ENCODE data around the gene FILIP1L.

The FILIP1L gene

DNA sequence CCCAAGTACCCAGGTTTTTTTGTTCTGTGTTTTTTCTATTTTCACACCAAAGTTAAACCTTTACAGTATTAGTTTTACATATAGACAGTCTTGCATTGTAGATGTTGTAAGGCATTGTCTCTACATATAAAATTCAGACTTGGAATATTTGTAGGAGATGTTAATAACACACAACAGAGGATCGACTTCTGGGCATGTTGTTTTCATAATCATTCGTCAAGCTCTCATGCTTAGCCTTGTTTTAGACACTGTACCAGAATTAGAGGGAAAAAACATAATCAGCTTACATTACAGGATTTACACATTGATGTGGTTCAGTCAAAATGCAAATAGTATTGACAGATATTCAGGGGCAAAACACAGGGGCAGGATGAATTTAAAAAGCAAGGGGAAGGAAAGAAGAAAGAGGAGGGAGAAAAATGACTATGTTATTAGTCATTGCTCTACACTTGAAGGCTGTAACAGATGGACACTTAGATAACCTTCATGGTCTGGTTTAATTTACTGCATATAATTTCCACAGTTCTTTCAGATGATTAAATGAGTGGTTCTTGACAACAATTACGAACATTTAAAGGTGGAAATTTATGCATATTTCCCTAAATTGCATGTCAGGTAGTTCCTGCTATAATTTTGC, 289.2 kb downstream of the FILIP1L start:
- peak; percentile 50 for DNase-seq

DNA sequence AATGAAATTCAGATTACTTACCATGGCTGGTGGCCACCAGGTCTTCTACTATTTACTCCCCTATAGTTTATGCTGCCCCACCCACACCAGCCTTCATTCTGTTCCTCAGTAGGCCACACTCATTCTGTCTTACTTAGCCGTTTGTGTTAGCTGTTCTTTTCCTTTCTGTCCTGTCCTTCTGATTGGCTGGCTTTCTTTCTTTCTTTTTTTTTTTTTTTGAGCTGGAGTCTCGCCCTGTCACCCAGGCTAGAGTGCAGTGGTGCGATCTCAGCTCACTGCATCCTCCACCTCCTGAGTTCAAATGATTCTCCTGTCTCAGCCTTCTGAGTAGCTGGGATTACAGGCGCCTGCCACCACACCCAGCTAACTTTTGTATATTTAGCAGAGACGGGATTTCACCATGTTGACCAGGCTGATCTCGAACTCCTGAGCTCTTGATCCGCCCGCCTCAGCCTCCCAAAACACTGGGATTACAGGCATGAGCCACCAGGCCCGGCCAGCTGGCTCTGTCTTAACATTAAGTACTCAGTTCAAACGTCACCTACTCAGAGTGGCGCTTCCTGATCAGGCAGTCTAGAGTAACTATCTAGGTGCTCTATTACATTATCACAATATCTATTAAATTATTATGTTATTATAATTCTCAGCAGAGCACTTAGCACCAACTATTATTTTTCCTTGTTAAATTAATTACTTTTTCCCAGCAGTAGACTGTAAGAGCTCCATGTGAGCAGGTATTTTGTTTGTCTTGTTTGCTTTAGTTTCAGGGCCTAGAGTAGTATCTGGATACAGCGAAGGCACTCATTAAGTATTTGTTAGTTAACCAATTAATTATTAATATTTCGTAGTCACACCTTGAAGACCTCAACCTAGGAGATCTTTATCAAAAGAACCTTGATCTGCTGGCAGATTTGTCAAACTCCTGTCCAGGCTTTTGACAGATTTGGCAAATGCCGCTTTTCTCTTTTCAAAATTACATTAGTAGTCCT, 290.3 kb downstream of the FILIP1L start:
- no peak for DNase-seq

DNA sequence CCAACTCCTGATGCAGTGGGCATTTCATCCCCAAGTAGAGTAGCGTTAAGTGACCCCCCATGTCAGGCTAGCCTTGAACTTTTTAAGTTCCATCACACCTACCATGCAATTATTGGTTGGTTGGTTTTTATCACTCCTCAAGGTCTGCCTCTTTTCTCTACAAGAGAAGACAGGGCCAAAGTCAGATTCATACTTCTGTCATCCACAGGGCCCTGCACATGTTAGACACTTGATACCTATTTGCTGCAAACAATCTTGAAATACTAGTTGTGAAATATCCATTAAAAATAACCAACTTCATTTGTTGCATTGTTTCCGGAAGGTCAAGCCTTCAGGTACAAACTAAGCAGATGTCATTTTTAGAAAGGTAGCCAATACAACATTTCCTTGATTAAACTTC, 295.5 kb downstream of the FILIP1L start:
- DNase-seq, result no peak

DNA sequence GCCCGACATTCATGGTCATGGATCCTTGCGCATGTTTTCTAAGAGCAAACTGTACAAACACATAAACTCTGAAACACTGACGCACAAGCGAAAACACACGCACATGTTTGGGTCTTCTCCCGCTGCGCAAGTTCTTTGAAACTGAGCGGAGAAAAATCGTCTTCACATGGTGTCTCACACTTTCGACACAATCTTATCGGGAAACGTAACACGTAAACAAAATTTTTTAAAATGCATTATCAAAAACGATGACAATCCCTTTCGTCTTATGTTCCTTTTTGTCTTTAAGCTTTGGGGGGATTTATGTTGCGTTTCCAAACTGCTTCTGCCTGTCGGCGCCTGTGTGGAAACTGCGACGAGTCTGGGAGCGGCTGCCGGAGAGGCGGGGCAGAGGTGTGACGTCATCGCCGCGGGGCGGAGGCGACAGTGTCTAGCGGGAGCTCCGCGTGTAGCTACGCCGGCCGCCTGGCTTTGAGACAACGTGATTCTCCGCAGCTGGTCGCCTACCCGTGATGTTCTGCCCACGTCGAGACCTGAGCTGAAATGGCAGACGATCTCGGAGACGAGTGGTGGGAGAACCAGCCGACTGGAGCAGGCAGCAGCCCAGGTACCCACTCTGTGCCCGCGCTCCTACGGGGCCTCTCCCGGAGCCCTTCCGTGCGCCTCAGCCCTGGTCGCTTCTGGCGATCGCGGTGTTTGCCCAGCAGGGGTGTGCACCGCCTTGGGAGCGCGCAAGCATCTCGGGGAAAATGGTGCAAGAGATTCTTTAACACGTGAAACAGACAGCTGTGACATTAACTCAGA, 296.7 kb downstream of the FILIP1L start, which contains the start of gene CMSS1:
Gene CMSS1, plus strand, starts transcription at position 426 of the 804 bp plus-strand sequence.
- DNase-seq, result peak; percentile 94

GRCh38 chr3:99817047-99817436, 297.3 kb downstream of the FILIP1L start:
- DNase-seq, result no peak

GRCh38 chr3:99810403-99810802, 303.9 kb downstream of the FILIP1L start:
- no peak for DNase-seq

- no peak for DNase-seq
These were observed 304.7 kb downstream of the FILIP1L start for GRCh38 chr3:99809565-99809964.

GRCh38 chr3:99808163-99808794, 306.0 kb downstream of the FILIP1L start:
- peak; percentile 47 for DNase-seq

DNA sequence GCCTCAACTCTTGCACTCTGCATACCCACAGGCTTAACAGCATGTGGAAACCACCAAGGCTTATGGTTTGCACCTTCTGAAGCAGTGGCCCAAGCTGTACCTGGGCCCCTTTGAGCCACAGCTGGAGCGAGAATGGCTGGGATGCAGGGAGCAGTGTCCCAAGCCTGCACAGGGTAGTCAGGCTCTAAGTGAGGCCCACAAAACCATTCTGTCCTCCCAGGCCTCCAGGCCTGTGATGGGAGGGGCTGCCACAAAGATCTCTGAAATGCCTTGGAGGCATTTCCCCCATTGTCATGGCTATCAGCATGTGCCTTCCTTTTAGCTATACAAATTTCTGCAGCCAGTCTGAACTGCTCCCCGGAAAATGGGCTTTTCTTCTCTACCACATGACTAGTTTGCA, 309.1 kb downstream of the FILIP1L start:
- DNase-seq, result no peak

DNA sequence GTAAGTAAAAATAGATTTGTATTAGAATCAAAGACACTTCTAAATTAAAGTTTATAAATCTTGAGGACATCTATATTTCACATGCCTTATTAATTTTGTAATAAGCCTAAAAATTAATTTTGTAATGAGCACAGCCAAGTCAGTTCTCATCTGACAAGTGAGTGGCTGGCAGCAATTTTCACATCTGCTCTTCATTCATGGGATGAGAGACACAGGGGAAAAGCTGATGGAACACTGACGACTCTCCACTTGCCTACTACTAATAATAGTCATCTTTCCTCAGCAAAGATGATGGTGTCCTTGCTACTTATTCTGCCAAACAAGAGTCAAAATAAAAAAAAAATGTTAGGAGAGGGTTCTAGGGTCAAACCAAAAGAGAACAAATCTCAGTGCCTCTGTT, 311.0 kb downstream of the FILIP1L start:
- DNase-seq, result no peak

- no peak for DNase-seq
These were observed 314.9 kb downstream of the FILIP1L start for GRCh38 chr3:99799422-99799821.

DNA sequence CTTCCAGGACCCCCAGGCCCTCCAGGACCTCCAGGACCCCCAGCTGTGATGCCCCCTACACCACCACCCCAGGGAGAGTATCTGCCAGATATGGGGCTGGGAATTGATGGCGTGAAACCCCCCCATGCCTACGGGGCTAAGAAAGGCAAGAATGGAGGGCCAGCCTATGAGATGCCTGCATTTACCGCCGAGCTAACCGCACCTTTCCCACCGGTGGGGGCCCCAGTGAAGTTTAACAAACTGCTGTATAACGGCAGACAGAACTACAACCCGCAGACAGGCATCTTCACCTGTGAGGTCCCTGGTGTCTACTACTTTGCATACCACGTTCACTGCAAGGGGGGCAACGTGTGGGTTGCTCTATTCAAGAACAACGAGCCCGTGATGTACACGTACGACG, 318.7 kb downstream of the FILIP1L start:
- DNase-seq, result no peak

- no peak for DNase-seq
These were observed 319.8 kb downstream of the FILIP1L start for GRCh38 chr3:99794485-99794884.

- DNase-seq, result peak; percentile 27
These were observed 325.1 kb downstream of the FILIP1L start for GRCh38 chr3:99789011-99789721.
